Natural killer cell (primary cell): ENCODE data around the gene RAB6B. TPM values are rescaled to one million over a fixed set of nuclear protein-coding genes. Genes with fewer than 3 reads are reported as not detected.

Source experiments
- ATAC-seq, 3 donors: fragments of 150-1000 bp in 2 of 3; fragments of 200-7000 bp in 1 of 3; cut with Tn5 transposase; 1 replicate in 1 of 3; 2 replicates in 2 of 3; pipeline ENCODE4 v1.10.0; 2021; ENCODE audit warnings: mild to moderate bottlenecking in 2 of 3, moderate library complexity in 2 of 3
- DNase-seq, 2 donors: peaks; one replicate each; pipeline versions ENCODE4 v3.0.0 to v3.0.0-alpha.2; 2013 to 2021; ENCODE audit warnings: mixed read lengths in 1 of 2
- H3K27ac ChIP-seq: one replicate; pipeline ENCODE4 v1.5.1; 2013; ENCODE audit warnings: mild to moderate bottlenecking, low read length
- H3K27me3 ChIP-seq: one replicate; pipeline ENCODE4 v1.6.1; 2013; ENCODE audit warnings: low read length; ENCODE audit not compliant: control insufficient read depth, insufficient read depth
- H3K36me3 ChIP-seq: one replicate; pipeline ENCODE4 v1.6.1; 2013; ENCODE audit warnings: low read length; ENCODE audit not compliant: control insufficient read depth, insufficient read depth
- H3K4me1 ChIP-seq: one replicate; pipeline ENCODE4 v1.6.1; 2013; ENCODE audit warnings: low read length; ENCODE audit not compliant: control insufficient read depth, insufficient read depth
- H3K4me3 ChIP-seq: one replicate; pipeline ENCODE4 v1.5.1; 2013; ENCODE audit warnings: low read length
- H3K9me3 ChIP-seq: one replicate; pipeline ENCODE4 v1.6.1; 2013; ENCODE audit warnings: low read length; ENCODE audit not compliant: control insufficient read depth, insufficient read depth
- H3K27ac Mint-ChIP-seq, 2 donors: one replicate each; pipeline ENCODE4 v1.8.0; 2022; ENCODE audit warnings: mild to moderate bottlenecking in 2 of 2, mixed read lengths in 2 of 2, moderate library complexity in 1 of 2
- H3K27me3 Mint-ChIP-seq, 2 donors: one replicate each; pipeline ENCODE4 v1.8.0; 2022; ENCODE audit warnings: low read depth in 2 of 2, mixed read lengths in 2 of 2
- H3K36me3 Mint-ChIP-seq: one replicate; pipeline ENCODE4 v1.8.0; 2022; ENCODE audit warnings: mixed read lengths
- H3K4me1 Mint-ChIP-seq, 2 donors: one replicate each; pipeline ENCODE4 v1.8.0; 2022; ENCODE audit warnings: mixed read lengths in 2 of 2
- H3K4me3 Mint-ChIP-seq: one replicate; pipeline ENCODE4 v1.8.0; 2022; ENCODE audit warnings: mild to moderate bottlenecking, moderate library complexity, mixed read lengths
- H3K9me3 Mint-ChIP-seq, 2 donors: one replicate each; pipeline ENCODE4 v1.8.0; 2022; ENCODE audit warnings: mixed read lengths in 2 of 2
- CTCF ChIP-seq: fragments of 200-600 bp; IDR thresholded peaks from one replicate; pipeline ENCODE4 v1.8.0; 2022; ENCODE audit warnings: antibody characterized with exemption
- WGBS: methylation state at CpG from one replicate; pipeline ENCODE4 v1.1.7; 2013; ENCODE audit warnings: missing lambda C conversion rate; ENCODE audit not compliant: insufficient coverage; 5-methylcytosine and 5-hydroxymethylcytosine counted together
- intact Hi-C: fragments of 100-400 bp; cut with micrococcal nuclease; formaldehyde crosslinking; loops from one replicate; pipeline ENCODE4 v1.14.2; 2022
- total RNA-seq, 4 donors: library from RNA; stranded (reverse); fragments of 120-200 nt in 1 of 4; gene quantifications; one replicate each; pipeline versions ENCODE4 v1.2.3 to v1.2.4, GENCODE V29; 2013 to 2022

The RAB6B gene
- total RNA-seq, 3 donors from 2014 or later (not counting 1 experiment from before 2014, with no cell fraction given) = 1.4 to 2.7 (median 1.6) TPM

DNA sequence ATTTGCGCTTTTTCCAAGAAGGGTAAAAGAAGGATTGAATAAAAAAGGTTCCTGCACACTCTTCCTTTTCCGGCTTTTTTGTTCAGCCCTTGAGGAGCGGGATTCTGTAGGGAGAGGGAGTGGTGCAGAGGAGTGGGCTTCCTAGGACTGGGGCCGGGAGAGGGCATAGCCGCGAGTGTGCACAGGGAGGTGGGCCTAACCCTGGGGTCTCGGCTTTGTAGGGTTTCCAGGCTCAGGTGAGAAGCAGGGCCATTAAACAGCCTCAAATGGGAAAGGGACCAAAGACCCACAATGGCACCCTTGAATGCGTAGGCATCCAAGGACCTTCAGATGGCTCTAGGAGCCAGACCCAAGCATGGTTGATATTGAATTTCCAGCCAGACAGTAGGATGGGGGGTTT, 35.4 kb upstream of the RAB6B start:
- Mint-ChIP-seq H3K4me3 (no peak overlapping the region), H3K9me3 (no peaks in the 10 kb centered on the region), H3K27ac (no peak overlapping the region), H3K36me3 (no peaks in the 10 kb centered on the region), H3K4me1 (peaks cover 5 to 17% of the 10 kb centered on the region in 2 donors), H3K27me3 (peaks cover 17 to 18% of the 10 kb centered on the region in 2 donors)
- no peaks in the 10 kb centered on the region for H3K36me3 ChIP-seq
- H3K27ac ChIP-seq = no peak overlapping the region
- no peak for TF ChIP-seq CTCF
- no peak overlapping the region for H3K4me3 ChIP-seq
- no peak for DNase-seq
- H3K4me1 ChIP-seq = peaks cover 10% of the 10 kb centered on the region
- H3K9me3 ChIP-seq = no peaks in the 10 kb centered on the region
- no peaks in the 10 kb centered on the region for H3K27me3 ChIP-seq
- intact Hi-C loops = loop anchor here (5.0 kb wide), 1 partner anchor 541 kb away; no protein-coding TSS in a partner anchor
- ATAC-seq = no peak
- WGBS = 96% methylated on average over 8 of the region's 8 CpGs

DNA sequence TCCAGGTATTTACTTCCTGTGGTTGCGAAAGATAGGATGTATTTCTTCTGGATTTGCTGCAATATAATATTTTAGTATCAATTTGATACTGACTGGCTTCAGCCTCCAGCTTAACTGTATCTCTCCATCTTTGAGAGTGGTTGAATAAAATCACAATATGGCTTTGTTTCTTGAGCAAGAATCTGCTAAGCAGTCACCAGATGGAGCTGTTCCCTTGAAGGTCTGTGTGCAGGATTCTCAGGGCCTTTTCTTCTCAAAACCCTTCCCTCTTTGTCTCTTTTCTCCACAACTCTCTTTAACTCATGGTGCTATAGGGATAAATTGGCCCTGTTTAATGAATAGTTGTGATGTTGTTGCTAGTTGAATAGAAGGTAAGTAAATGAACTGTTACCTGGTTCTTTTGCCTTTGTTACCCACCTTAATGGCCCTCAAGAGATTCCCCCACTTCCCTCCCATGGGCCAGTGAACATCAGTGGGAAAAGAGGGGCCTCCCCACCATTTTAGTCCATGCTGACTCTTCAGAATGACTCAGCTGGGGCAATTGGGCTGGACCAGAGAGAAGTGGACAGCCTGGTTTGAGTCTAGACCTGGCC, 34.8 kb upstream of the RAB6B start:
- Mint-ChIP-seq H3K27ac (no peak overlapping the region), H3K9me3 (no peaks in the 10 kb centered on the region), H3K36me3 (no peaks in the 10 kb centered on the region), H3K4me1 (peaks cover 5 to 17% of the 10 kb centered on the region in 2 donors), H3K4me3 (no peak overlapping the region), H3K27me3 (peaks cover 17 to 18% of the 10 kb centered on the region in 2 donors)
- 100% methylated on average over 1 of the region's 1 CpG for WGBS
- Histone ChIP-seq H3K27me3 (no peaks in the 10 kb centered on the region), H3K9me3 (no peaks in the 10 kb centered on the region), H3K4me3 (no peak overlapping the region), H3K36me3 (no peaks in the 10 kb centered on the region), H3K27ac (no peak overlapping the region), H3K4me1 (peaks cover 10% of the 10 kb centered on the region)
- peak in 1 of 2 donors; percentile 22 for DNase-seq
- intact Hi-C loops = loop anchor here (5.0 kb wide), 1 partner anchor 542 kb away; no protein-coding TSS in a partner anchor
- no peak for TF ChIP-seq CTCF
- ATAC-seq = no peak

GRCh38 chr3:133928903-133929607, 33.4 kb upstream of the RAB6B start:
- Histone ChIP-seq H3K4me1 (peaks cover 10% of the 10 kb centered on the region), H3K27me3 (no peaks in the 10 kb centered on the region), H3K27ac (no peak overlapping the region), H3K9me3 (no peaks in the 10 kb centered on the region), H3K4me3 (no peak overlapping the region), H3K36me3 (no peaks in the 10 kb centered on the region)
- no peak for TF ChIP-seq CTCF
- 92% methylated on average over 14 of the region's 14 CpGs for WGBS
- H3K27ac Mint-ChIP-seq = no peak overlapping the region
- intact Hi-C loops = loop anchor here (5.0 kb wide), 2 partner anchors 112 to 1202 kb away; no protein-coding TSS in a partner anchor
- H3K36me3 Mint-ChIP-seq = no peaks in the 10 kb centered on the region
- peaks cover 17 to 18% of the 10 kb centered on the region in 2 donors for H3K27me3 Mint-ChIP-seq
- H3K9me3 Mint-ChIP-seq = no peaks in the 10 kb centered on the region
- no peak for ATAC-seq
- no peak for DNase-seq
- H3K4me3 Mint-ChIP-seq = peak overlapping the region; percentile 51
- H3K4me1 Mint-ChIP-seq = peaks cover 5 to 17% of the 10 kb centered on the region in 2 donors
